ENCODE results near the gene AQP3.

- TF ChIP-seq CTCF (conservative IDR thresholded peaks at IDR 0.05; ENCODE audit: low read length) (no peak), EZH2phosphoT487 (IDR thresholded peaks at IDR 0.05; ENCODE audit: borderline replicate concordance, low read depth, low read length) (no peak)
These were observed 16.7 kb upstream of the AQP3 start for GRCh38 chr9:33464045-33464636.

All from OCI-LY7 (cell line).